ENCODE results near the gene VWA8. TPM values are rescaled to one million over a fixed set of nuclear protein-coding genes. Genes with fewer than 3 reads are reported as not detected.

The VWA8 gene
- total RNA-seq, 1 donor from 2014 or later, result 37.1 TPM

DNA sequence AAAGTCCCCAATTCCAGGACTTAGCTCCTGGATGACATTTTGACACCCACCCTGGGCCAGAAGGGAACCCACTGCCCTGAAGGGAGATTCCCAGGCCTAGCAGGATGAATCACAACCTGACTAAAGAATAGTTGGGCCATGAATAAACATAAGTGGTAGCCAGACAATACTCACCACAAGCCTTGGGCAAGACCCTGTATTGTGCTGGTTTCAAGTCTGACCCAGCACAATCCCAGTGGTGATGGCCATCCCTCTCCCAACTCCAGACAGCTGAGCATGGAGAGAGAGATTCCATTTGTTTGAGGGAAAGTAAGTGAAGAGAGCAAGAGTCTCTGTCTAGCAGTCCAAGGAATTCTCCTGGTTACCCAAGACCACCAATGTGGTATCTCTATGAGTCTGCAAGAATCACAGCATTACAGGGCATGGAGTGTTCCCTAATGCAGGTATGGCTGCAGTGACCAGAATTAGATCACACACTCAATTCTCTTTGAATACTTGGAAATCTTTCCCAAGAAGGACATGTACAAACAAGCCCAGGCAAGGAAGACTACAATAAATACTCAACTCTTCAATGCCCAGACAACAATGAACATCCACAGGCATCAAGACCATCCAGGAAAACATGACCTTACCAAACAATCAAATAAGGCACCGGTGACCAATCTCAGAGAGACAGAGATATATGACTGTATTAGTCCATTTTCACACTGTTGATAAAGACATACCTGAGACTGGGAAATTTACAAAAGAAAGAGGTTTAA lies 158.0 kb downstream of the VWA8 start:
- DNase-seq (ENCODE audit: low spot score), result no peak

DNA sequence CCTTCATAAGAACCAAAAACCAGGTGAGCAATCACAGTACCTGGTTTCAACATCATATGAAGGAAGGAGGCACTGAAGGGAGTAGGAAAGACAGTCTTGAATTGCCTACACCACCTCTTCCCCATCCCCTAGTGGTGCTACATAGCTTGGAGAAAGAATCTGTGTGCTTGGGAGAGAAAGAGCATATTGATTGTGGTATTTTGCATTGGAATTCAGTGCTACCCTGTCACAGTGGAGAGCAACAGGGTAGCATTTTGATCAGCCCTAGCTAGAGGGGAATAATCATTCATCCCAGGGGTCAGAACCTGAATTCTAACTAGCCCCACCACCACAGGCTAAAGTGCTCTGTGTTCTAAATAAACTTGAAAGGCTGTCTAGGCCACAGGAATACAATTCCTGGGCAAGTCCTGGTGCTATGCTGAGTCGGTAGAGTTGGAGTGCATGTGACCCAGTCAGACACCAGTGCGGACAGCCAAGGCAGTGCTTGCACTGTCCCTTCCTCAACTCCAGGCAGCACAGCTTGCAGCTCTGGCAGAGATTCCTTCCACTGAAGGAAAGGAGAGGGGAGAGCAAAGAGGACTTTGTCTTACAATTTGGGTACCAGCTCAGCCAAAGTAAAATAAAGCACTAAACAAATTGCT lies 158.7 kb downstream of the VWA8 start:
- no peak for DNase-seq (ENCODE audit: low spot score)

DNA sequence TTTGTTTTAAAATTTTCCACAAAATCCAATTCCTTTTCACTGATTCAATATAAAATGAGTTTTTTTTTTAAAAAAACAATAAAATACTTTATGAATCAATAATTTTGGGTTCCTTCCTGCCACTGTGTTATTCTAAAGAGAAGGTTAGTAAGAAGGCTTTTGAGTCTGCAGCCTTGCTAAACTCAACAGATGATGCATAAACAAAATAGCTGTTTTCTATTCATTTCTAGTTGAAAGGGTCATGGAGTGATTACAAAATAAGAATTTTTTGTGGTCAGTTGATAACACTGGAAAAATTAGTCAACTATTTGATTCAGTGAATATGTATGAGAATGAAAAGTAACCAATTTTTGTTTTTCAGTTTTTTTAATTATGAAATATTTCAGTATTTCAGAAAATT lies 169.9 kb downstream of the VWA8 start:
- DNase-seq (ENCODE audit: low spot score), result no peak

DNA sequence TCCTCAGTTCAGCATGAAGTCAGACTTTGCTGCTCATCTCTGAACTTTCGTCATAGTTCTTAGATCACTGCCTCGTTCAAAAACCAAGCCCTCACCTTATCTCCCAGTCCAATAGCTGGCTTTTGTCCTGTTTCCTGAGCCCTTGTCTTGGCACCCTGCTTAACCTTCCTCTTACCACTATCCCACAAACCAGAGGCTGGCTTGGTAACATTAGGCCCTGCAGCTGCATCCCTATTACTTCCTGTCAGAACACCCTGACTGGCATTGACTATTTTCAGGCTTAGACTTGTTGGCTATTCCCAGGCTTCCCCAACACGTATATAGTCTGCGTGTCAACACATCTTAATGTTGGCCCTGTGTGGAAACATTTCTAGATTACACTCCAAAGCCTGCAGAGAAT lies 172.4 kb downstream of the VWA8 start:
- no peak for DNase-seq (ENCODE audit: low spot score)

- DNase-seq (ENCODE audit: low spot score), result no peak
These were observed 175.3 kb downstream of the VWA8 start for GRCh38 chr13:41785402-41786172.

DNA sequence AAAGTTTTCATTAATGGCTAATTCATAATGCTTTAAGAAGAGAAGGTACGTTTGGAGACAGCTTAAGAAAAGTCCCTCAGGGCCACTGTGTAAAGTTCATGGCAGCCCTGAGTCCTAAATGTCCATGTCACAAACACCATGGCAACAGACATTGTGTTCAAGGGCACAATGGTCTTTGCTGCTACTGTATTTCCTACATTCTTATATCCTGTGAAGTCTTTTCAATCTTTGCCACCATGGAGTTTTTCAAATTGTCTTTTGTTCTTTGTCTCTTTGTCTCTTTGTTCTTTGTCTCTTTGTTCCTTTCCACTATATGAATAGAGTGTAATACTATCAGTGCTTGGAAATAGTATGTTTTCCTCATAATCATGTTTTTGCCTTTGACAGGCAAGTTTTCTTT lies 178.8 kb downstream of the VWA8 start:
- no peak for DNase-seq (ENCODE audit: low spot score)

- no peak for DNase-seq (ENCODE audit: low spot score)
These were observed 179.9 kb downstream of the VWA8 start for GRCh38 chr13:41780715-41781706.

- DNase-seq (ENCODE audit: low spot score), result no peak
These were observed 185.7 kb downstream of the VWA8 start for GRCh38 chr13:41775251-41775650.

DNA sequence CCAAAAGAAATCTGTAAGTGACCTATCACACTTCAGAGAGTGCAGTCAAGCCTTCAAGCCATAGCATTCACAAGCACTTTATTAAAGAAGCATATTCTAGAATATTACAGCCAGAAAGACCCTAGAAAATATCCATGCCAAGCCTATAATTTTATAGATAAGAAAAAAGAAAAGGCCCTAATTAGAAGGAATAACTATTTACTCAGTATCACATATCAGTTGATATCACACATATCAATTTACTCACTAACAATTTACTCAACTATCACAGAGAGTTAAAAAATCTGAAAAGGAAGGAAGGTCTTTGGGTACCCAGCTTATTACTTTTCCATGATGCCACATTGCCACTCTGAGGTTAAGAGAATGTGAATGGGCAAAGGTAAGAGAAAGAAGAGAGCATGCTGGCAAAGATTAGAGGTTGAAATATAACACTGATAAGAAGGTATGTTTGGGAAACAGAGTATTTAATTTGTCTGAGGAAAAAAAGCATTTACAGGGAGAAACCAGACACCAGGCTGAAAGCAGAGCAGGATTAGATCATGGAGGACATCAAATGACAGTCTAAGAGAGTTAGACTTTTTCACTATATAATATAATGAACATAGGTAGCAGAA lies 186.2 kb downstream of the VWA8 start:
- DNase-seq (ENCODE audit: low spot score), result no peak

DNA sequence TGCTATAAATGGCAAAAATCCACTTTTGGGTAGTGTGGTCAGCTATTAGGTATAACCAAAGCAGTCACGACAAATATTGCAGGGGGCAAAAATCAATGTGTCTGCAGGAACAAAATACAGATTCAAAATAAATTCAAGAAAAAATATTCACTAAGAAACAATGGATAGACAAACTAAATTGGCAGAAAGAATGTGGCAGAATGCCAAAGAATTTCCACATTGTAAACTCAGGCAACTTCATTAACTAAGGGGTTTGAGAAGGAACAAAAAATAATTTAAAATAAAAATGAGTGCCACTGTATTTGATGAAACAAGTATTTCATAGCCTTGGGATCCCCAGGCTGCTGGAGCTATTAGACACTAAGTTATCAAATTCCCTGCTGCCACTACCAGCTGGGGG lies 193.1 kb downstream of the VWA8 start:
- DNase-seq (ENCODE audit: low spot score), result no peak

GRCh38 chr13:41766439-41766838 lies 194.5 kb downstream of the VWA8 start:
- no peak for DNase-seq (ENCODE audit: low spot score)

DNA sequence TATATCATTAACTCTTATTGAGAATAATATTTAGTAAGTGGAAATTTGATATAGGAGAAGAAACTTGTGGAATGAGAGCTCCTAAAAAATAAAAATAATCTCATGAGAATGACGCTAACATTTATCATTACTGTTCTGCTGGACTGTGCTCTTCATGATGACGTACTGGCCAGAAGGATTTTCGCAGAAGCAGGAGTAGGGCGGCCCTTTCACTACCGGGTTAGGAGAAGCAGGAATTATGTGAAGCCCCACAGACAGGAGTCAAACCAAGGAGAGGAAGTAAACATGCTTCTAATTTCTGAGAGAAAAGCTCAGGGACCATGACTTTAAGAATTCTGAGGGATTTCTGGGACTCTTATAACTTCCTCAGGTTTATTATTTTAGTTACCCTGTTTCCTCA lies 195.1 kb downstream of the VWA8 start:
- DNase-seq (ENCODE audit: low spot score), result no peak

DNA sequence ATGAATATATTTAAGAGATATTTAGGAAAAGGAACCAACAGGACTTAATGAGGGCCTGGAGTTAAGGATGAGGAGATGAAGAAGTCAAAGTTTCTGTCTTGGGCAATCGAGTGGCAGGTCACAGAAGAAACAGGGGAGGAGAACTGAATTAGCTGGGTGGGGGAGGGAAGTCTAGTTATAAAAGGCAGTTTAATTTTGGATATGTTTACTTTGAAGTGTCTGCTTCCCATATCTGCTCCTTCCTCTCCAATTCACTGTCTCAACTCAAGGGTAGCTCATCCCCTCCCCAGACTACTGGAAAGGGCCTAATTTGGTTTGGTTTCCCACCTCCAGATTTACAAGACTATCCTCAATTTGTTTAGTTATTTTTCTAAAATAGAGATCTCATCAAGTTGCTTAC lies 195.9 kb downstream of the VWA8 start:
- DNase-seq (ENCODE audit: low spot score), result no peak

GRCh38 chr13:41764558-41764957 lies 196.4 kb downstream of the VWA8 start:
- DNase-seq (ENCODE audit: low spot score), result no peak

- DNase-seq (ENCODE audit: low spot score), result no peak
These were observed 197.1 kb downstream of the VWA8 start for GRCh38 chr13:41763782-41764181.

- no peak for DNase-seq (ENCODE audit: low spot score)
These were observed 198.1 kb downstream of the VWA8 start for GRCh38 chr13:41762796-41763195.

DNA sequence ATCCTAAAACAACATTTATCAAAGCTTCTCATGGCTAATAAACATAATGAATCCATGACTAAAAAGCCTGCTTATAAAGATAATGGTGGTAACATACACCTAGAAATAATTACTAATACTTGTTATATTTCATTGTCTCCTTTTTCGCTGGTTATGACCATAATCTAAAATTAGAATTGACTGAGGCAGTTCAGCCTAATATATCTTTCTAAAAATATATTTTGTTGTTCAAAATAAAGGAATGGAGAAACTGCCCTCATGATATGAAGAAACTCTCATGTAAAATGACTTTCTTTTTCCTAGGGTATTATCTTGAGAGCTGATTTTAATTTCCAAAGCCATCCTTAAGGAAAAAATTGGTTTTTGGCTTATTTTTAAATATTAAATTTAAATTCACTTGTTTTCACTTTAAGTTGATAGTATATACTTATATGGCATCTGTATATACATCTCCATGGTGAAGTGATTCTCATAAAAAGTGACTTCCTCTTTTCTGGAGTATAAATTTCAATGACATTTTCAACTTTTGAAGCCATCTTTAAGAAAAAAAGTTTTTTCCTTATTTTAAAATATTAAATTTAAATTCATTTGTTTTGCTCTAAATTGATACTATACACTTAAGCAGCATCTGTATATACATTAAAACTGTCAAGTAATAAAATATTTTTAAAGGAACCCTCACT lies 204.6 kb downstream of the VWA8 start:
- no peak for DNase-seq (ENCODE audit: low spot score)

GRCh38 chr13:41751734-41752445 lies 209.0 kb downstream of the VWA8 start:
- no peak for DNase-seq (ENCODE audit: low spot score)

GRCh38 chr13:41751277-41751676 lies 209.6 kb downstream of the VWA8 start:
- peak; percentile 41 for DNase-seq (ENCODE audit: low spot score)

DNA sequence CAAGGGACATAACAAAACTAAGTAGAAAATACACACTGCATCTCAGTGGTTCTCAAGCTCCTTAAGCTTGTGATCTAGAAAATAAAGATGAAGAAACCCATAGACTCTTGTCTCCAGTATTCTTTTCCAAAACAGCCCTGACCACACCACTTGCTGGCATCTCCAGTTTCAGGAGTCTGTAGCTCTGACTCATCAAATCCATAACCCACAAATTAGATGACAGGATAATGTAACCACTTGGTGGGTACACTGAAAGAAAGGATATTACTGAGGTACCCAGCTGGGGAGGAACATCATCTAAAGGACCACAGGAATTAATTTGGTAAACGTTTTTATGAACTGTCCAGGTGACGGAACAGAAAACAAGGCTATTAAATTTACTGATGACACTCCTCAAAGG lies 214.7 kb downstream of the VWA8 start:
- DNase-seq (ENCODE audit: low spot score), result no peak

All from mucosa of gallbladder (tissue), 1 donor.